HG02763 (cell line): ENCODE results near the gene OCLN.
"Not testable (repeated sequence)": the region's sequence is repeated elsewhere in the genome, so short reads cannot be mapped to it uniquely, and the experiment has no call there.

Experiments used
- ATAC-seq: cut with Tn5 transposase; IDR thresholded peaks from one replicate; pipeline ENCODE4 v1.9.1; 2021; ENCODE audit warnings: mild to moderate bottlenecking, moderate library complexity; ENCODE audit not compliant: unreplicated experiment

Gene OCLN

GRCh38 chr5:69492391-69492922 is at the start of gene OCLN:
Gene OCLN (plus strand): TSS chr5:69492790. CDS start chr5:69504245, 11,455 bp downstream.
- no peak for ATAC-seq

- ATAC-seq: no peak
Measured at GRCh38 chr5:69444127-69444754, 48.3 kb upstream of the OCLN start.

GRCh38 chr5:69449511-69449910 is 43.1 kb upstream of the OCLN start:
- no peak for ATAC-seq

GRCh38 chr5:69450116-69450515 is 42.5 kb upstream of the OCLN start:
- no peak for ATAC-seq

- ATAC-seq: not testable (repeated sequence)
Measured at GRCh38 chr5:69450527-69450926, 42.1 kb upstream of the OCLN start.

- ATAC-seq: no peak
Measured at GRCh38 chr5:69451941-69452647, 40.5 kb upstream of the OCLN start.

GRCh38 chr5:69453487-69453886 is 39.1 kb upstream of the OCLN start:
- ATAC-seq: not testable (repeated sequence)

GRCh38 chr5:69454460-69455249 is 37.9 kb upstream of the OCLN start:
- no peak for ATAC-seq

GRCh38 chr5:69455428-69455988 is 37.1 kb upstream of the OCLN start:
- not testable (repeated sequence) for ATAC-seq

GRCh38 chr5:69462170-69462569 is 30.4 kb upstream of the OCLN start:
- ATAC-seq: no peak

- ATAC-seq: not testable (repeated sequence)
Measured at GRCh38 chr5:69466375-69466774, 26.2 kb upstream of the OCLN start.

GRCh38 chr5:69467442-69468225 is 25.0 kb upstream of the OCLN start:
- peak; percentile 92 for ATAC-seq

- ATAC-seq: no peak
Measured at GRCh38 chr5:69468631-69469030, 24.0 kb upstream of the OCLN start.

- not testable (repeated sequence) for ATAC-seq
Measured at GRCh38 chr5:69471516-69471915, 21.1 kb upstream of the OCLN start.

- not testable (repeated sequence) for ATAC-seq
Measured at GRCh38 chr5:69472535-69473143, 20.0 kb upstream of the OCLN start.

GRCh38 chr5:69477170-69477569 is 15.4 kb upstream of the OCLN start:
- ATAC-seq: no peak

- ATAC-seq: not testable (repeated sequence)
Measured at GRCh38 chr5:69478296-69478695, 14.3 kb upstream of the OCLN start.

- ATAC-seq: no peak
Measured at GRCh38 chr5:69484891-69485290, 7.7 kb upstream of the OCLN start.

GRCh38 chr5:69485471-69485870 is 7.1 kb upstream of the OCLN start:
- no peak for ATAC-seq

GRCh38 chr5:69489246-69489645 is 3.3 kb upstream of the OCLN start:
- ATAC-seq: no peak
